GM19351 (cell line): Measurements from ENCODE around the gene FYB1.

Experiments used
- ATAC-seq: cut with Tn5 transposase; IDR thresholded peaks from one replicate; pipeline ENCODE4 v1.9.1; 2021; ENCODE audit warnings: mild to moderate bottlenecking, moderate library complexity; ENCODE audit not compliant: unreplicated experiment

Gene FYB1

DNA sequence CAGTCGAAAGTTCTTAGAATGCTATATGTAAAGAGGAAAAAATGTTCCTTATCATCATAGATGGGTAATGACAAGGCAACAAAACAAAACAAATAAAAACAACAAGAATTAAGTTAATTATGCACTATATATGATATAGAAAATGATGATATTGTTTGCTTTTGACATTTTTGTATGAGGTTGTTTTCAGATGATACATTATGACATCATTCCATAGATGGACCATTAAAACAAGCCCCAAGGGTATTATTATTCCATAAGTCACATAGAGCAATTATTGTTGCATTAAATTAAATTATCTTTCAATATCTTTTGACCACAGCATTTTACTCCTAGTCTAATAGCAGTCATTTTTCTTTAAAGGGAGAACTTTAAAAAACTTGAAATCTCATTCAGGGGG, 88.6 kb downstream of the FYB1 start:
- no peak for ATAC-seq

GRCh38 chr5:39121922-39122321, 97.4 kb downstream of the FYB1 start:
- no peak for ATAC-seq

GRCh38 chr5:39121315-39121714, 98.0 kb downstream of the FYB1 start:
- no peak for ATAC-seq

DNA sequence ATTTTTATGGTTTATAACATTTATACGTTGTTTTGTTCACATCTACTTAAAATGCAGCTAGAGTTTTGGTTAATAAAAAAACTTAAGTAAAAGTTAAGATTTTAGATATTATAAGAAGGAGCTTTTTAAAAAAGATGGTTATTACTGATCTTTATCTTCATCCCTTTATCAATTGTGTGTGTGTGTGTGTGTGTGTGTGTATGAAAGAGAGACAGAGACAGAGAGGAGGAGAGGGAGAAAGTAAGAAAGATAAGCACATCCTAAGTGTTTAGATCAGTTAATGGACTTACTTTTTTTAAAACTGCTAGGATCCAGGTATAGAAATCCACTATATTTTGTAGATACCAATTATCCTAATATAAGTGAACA, 99.3 kb downstream of the FYB1 start:
- no peak for ATAC-seq

DNA sequence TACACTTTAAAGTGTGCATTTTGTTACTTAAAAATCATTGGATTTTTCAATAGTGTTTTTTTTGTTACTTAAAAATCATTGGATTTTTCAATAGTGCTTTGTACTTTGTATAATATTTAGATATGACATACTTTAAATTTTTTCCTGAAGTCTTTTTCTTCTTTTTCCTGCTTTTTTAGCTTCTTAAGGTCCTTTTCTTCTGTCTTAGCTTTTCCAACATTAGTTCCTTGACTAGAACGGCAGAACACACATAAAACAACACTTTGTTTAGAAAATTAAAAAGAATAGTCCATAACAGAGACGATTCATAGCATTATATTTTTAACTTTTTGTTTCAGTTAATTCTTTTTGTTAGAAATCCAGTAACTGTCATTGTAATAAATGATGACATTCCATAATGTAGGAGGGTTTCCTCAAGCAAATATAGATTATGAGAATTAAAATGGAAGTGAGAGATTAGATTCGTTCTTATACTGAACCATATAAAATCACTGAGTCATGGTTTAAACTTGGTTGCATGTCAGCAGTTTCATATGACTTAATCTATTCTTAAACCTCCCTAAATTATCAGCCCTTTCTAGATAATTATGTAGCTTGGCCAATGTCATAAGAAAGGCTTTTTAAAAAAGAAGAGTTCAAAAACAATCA, 99.8 kb downstream of the FYB1 start:
- no peak for ATAC-seq

- ATAC-seq: no peak
These were observed 100.7 kb downstream of the FYB1 start for GRCh38 chr5:39118638-39119037.

- no peak for ATAC-seq
These were observed 102.0 kb downstream of the FYB1 start for GRCh38 chr5:39117401-39117800.

DNA sequence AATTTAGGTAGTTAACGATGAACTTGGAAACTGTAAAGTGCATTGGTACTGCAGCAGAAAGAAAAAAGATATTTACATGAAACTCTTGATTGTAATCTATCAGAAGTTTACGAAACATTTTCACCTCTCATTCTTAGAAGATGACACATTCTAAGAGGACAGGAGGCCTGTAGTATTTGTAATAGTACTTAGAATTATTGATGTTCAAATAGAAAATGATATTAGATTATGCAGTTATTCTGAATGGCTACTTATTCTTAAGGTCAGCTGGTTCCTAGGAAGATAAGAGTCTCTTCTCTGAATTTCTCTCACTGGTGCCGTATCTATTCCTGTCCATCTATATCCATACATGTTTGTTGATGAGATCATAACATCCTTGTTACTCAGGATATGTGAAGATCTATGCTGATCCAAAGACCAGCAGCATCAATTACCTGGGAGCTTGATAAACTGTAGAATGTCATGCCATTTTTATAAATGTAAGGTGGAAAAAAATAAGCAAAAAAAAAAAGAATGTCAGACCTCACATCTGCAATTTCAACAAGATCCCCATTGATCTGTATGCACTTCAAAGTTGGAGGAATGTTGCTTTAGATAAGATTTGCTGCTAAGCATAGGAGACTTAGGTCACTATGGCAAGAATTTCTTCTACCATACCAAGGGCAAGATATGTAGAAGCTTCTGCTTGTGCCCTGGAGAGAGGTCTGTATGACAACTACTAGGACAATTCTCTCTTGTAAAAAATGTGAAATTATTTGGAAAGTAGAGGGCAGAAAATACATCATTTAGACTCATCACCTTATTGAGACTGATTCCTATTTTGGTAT, 102.8 kb downstream of the FYB1 start:
- no peak for ATAC-seq

DNA sequence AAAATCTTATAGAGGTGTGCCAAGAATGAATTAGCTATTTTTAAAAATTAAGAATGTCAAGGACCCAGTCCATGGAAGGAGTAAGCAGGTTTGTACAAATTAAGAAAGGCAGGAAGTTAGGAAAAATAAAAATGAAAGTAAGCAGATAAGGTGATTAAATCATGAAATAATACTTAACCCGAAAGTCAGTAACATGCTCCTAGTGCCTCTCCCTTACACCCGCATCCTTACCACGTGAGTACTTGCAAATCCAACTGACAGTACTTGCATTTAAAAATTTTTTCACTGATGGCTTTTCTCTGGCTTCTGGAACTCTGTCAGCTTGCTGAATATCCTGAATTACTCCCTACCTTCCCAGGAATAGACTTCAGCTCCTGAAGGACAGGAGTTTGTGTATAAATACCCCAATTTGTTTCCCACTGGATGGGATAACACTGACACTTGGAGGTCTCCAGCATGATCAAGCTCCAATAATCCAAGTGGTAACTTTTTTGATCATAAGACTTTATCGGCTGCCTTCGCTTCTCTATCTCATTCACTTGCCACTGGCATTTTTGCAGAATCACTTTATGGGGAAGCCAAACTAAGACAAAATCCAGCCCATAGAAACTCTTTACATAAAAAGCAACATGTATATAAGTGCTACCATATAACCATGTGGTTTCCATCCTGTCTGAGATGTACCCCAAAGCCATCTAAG, 103.6 kb downstream of the FYB1 start:
- no peak for ATAC-seq

DNA sequence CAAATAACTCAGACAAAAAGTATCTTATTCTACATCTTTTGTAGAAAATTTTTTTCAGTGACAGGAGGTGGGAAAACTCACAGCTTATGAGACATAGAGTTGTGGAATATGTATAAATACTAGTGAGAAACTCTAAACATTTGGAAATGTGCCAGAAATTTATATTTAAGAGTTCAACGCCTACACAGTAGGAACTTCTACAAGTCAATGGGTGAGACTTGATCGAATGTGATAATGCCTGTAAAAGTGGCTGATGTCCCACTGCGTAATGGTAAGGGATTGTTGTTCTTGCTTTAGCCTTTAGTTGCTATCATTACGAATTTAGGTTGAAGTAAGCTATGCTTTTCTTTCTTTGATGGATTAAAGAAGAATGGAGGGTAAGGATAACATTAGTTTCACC, 105.2 kb downstream of the FYB1 start:
- no peak for ATAC-seq

DNA sequence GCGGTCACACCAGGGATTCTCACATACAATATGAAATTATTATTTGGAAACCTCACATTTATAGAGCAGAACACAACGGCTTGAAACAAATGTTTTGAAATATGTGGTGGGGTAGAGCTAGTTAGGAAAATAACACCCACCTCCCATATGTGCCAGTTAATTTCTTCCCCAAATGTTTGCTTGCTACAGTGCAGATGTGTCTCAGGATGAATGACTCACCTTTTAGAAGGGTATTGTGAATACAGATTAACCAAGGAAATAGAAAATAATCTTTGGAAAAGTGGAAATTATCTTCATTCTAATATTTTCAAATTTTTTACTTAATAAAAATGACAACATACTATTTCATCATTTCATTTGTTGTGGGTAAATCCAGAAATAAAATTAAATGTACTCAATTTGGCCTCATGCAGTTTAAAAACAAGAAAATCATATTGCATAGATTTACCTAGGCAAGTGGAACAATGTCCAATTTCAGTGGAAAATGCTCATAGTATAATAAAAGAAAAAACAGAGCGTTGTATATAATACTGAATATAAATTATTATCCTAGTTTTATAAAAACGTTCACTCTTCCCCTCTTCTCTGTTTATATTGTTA, 105.9 kb downstream of the FYB1 start:
- ATAC-seq: no peak

DNA sequence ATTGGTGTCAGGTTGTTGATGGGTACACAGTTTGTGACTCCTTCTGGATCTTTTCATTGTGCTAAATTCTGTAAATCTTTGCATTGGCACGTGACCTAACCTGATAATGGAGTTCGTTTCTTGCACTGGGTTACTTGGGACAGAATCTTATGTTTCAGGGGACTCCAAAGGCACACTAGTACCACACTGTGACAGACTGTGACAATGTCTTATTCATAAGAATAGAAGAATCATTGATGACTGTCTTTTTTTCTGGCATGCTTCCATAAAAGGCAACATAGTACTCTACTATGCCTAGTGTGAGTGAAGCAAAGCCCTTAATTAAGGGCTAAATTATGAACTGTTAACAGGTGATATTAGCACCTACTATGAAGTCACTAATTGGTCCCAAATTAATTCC, 109.8 kb downstream of the FYB1 start:
- no peak for ATAC-seq

DNA sequence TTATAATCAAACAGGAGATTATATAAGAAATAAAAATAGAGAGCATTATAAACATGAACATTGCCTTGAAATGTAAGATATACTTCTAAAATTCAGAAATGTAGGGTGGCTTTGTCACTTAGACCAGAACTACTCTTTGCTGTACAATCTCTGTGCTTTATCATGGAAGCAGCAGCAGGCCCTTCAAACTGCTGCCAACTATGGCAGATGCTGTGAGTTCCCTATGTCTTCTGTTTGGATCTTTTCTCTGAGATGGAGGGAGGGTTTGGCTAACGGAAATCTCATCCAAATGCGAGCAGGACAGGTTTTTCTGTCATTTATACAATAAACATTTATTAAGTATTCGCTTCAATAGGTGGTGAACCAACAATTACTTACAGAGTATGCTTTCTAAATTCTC, 110.4 kb downstream of the FYB1 start:
- no peak for ATAC-seq

GRCh38 chr5:39107350-39107749, 112.0 kb downstream of the FYB1 start:
- no peak for ATAC-seq

- no peak for ATAC-seq
These were observed 113.0 kb downstream of the FYB1 start for GRCh38 chr5:39106322-39106721.

- ATAC-seq: no peak
These were observed 115.1 kb downstream of the FYB1 start for GRCh38 chr5:39104221-39104620.

DNA sequence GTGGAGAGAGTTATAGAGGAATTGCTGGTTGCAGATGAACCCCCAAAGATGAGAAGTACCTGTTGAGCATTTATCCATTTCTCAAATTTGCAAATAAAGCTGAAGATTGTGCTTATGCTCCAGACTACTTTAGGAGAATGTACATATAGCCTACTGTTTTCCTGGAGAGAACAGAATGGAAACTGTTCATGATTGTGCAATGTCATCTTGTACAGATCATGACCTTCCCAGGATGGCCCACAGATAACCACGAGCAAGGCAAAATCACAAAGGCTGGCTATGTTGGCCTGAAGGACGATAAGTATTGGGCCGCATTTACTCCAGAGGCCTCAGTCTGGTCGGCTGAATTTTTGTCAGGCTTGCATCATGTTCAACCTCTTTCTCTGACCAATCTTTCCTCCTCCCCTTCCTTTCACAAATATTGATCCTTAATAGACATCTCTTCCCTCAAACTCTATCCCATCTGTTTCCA, 116.6 kb downstream of the FYB1 start:
- ATAC-seq: no peak

DNA sequence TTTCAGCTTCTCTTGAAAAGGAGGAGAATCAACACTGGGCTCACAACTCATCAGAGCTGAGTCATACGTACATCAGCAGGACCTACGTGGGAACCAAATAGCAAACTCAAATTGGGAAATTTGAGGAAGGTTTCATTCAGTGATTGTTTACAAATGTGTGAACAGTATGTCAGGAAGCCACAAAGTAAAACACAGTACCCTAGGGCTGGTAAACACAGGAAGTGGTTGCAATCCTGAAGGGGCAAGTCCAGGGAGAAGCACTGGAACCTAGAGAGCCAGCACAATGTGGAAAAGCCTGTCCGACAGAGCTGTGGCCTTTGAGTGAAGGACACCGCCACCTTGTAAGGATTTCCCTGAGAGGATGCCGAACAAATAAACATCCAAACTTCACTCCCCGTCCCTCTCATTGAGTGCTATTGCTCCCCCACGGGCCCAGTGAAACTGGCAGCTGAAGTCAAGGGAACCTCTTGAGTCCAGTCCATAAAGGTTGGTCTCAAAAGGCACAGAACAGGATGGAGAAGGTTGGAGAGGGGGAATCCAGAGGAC, 118.4 kb downstream of the FYB1 start:
- ATAC-seq: no peak

DNA sequence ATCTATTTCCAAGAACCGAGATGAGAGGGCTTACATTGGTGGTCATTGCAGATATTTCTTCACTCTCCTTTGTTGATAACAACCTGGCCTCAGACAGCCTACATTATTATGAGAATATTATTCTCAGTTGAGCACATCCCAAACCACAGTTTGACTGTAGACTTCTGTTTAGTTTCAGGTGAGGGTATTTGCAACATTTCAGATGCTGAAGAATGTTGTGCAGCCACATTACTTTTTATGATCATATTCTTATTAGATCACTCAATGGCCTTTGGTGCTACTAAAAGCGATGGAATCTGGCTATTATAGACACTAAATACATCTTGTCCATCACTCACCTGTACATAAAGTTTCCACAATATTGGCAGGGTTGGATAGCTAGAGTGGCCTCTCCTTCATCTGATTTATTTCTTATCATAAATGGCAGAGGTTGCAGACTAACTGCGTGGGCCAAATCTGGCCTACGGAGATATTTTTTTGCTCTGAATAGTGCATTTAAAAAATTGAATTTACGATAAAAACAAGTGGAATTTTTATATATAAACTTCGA, 119.0 kb downstream of the FYB1 start:
- no peak for ATAC-seq

DNA sequence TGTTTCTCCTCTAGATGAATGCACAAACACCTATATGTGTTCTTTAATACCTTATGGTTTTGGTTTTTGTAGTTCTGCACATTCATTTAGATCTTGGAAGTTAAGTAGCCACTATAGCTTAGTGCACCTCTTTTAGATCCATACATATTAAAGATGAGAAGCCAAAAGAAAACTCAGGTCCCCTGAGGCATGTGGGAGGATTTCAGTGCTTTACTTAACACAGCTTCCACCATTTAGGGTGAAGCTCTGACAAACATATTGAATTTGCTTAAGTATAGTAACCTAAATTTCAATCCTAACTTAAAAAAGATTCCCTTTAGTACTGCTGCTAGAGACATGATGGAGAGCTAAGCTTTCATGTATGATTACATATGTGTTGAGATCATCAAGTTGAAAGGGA, 119.5 kb downstream of the FYB1 start:
- no peak for ATAC-seq

DNA sequence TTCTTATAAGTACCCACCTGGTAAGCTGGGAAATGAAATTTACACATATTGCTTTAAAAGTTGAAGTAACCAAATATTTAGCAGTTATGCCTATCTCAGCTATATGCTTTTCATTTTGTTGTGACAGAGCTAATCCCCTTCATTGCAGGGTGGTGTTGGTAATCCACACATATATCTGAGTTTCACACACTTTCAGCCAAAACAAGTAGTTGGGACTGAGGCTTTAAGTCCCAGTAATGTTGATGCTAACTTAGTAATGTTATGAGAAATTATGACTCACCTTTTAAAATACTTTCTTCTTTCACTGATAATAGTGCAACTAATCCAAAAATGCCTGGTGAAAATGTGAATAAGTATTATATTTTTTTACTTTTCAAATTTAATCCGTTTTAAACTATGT, 126.0 kb downstream of the FYB1 start:
- no peak for ATAC-seq
